Measurements from ENCODE around the gene USP34.

DNA sequence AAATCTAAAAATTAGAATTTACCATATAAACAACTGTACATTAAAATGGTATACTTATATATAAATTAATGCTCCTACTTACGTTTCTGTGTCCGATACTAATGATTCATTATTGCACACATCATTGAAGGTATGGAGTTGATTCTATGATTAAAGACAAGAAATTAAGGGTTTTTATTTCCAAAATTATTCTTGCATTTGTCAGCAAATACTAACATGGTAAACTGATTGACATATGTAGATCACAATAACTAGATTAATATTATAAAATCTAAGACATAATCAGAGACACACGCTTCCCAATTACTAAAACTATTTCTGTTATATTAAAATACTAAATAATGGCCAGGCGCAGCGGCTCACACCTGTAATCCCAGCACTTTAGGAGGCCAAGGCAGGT lies 92.6 kb downstream of the USP34 start:
- no peak for TF ChIP-seq EZH2 (IDR thresholded peaks at IDR 0.05; ENCODE audit: borderline replicate concordance, low read length)
- TF ChIP-seq, protein P1, sequence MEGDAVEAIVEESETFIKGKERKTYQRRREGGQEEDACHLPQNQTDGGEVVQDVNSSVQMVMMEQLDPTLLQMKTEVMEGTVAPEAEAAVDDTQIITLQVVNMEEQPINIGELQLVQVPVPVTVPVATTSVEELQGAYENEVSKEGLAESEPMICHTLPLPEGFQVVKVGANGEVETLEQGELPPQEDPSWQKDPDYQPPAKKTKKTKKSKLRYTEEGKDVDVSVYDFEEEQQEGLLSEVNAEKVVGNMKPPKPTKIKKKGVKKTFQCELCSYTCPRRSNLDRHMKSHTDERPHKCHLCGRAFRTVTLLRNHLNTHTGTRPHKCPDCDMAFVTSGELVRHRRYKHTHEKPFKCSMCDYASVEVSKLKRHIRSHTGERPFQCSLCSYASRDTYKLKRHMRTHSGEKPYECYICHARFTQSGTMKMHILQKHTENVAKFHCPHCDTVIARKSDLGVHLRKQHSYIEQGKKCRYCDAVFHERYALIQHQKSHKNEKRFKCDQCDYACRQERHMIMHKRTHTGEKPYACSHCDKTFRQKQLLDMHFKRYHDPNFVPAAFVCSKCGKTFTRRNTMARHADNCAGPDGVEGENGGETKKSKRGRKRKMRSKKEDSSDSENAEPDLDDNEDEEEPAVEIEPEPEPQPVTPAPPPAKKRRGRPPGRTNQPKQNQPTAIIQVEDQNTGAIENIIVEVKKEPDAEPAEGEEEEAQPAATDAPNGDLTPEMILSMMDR (conservative IDR thresholded peaks at IDR 0.05 in 1 of 2, IDR thresholded peaks at IDR 0.05 in 1 of 2; ENCODE audit: extremely low read depth in 1 of 2, insufficient read depth in 1 of 2, low read depth in 1 of 2, low read length in 2 of 2) = no peak

Data from mammary epithelial cell (primary cell).